ENCODE measurements around the gene RUNX1. TPM values are rescaled to one million over a fixed set of nuclear protein-coding genes. Genes with fewer than 3 reads are reported as not detected.
A peak's percentile ranks its signal among the peaks of the same experiment; 100 is the strongest.

RUNX1 gene
- total and polyA plus RNA-seq, 10 of the 15 experiments (the other 5 are each of a cell fraction or from before 2014, with no cell fraction given) = 0.90 to 15.2 (median 4.1) TPM

DNA sequence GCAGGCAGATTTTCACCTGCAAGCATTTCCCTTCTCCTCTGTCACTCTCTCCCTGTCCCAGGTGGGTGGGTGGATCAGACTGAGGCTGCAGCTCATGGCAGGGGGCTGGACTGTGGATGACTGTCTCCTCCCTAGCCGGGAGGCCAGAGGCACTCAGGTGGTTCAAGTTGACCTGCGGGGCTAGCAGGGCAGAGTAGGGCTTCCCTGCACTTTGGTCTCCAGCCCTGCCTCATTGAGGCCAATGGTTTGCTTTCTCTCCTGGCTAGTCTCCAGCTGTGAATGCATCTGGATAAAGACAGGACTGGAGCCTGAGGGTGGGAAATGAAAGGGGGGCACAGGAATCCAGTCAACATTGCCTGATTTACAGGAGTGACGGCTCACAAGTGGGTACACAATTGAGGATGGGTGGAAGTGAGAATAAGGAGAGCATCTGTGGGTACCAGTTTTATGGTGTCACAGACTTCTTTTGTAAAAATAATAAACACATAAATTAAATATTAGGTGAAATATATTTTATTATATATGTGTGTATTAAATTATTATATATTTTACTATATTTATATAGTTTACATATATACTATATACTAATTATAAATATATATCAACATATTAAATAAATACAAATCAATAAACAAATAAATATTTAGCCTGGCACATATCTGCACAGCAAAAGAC, 25.6 kb downstream of the RUNX1 start:
- Histone ChIP-seq H3K36me3 (ENCODE audit: control insufficient read depth in 2 of 2, insufficient read depth in 2 of 2, low read length in 1 of 2) (no peaks in the 10 kb centered on the region), H3K9ac (ENCODE audit: control insufficient read depth, insufficient read depth, low read length) (no peak overlapping the region), H3K79me2 (ENCODE audit: control insufficient read depth, insufficient read depth, low read length) (no peaks in the 10 kb centered on the region), H4K20me1 (ENCODE audit: control insufficient read depth, insufficient read depth) (no peaks in the 10 kb centered on the region), H3K4me2 (ENCODE audit: control insufficient read depth, insufficient read depth) (no peak overlapping the region), H3K4me3 (no peak overlapping the region), H3K27ac (ENCODE audit: control insufficient read depth, insufficient read depth) (no peak overlapping the region), H3K4me1 (ENCODE audit: control insufficient read depth, insufficient read depth, low read length) (peaks cover 25% of the 10 kb centered on the region), H2AFZ (ENCODE audit: control insufficient read depth, low read depth, low read length) (no peak overlapping the region), H3K9me3 (replicated peaks; ENCODE audit: control insufficient read depth, insufficient read depth, low read length) (no peaks in the 10 kb centered on the region; the same call in 2 of the 3 replicates), H3K27me3 (replicated peaks in 1 of 2; ENCODE audit: control insufficient read depth in 2 of 2, insufficient read depth in 2 of 2, low read length in 1 of 2) (no peaks in the 10 kb centered on the region; a peak in 1 of 4 replicates)
- FAIRE-seq (no peak), ATAC-seq (no peak), DNase-seq (ENCODE audit: low read depth, low spot score) (no peak)
- ChIA-PET POLR2A (no interaction called here), RAD21 (ENCODE audit: unreplicated experiment) (no interaction called here), SMC1A (ENCODE audit: uncharacterized antibody, unreplicated experiment) (interaction anchor here (1.0 kb wide), 1 partner anchor 19 kb away, joined by 3 read pairs; no protein-coding TSS in a partner anchor), CTCF (no interaction called here)
- TF ChIP-seq EED (IDR thresholded peaks at IDR 0.05; ENCODE audit: low read depth) = peak; percentile 45; the same call in 1 of the 2 replicates
- no peak for TF ChIP-seq MEF2A (IDR thresholded peaks at IDR 0.05; ENCODE audit: insufficient read depth, low read depth, low read length)
- in situ Hi-C loops (cut with MboI) (no loop called here), intact Hi-C loops (cut with micrococcal nuclease; ENCODE audit: unreplicated experiment) (no loop called here)
- BruUV-seq (replicated peaks) = no TSS peak
- WGBS (ENCODE audit: insufficient coverage, insufficient replicate concordance, low lambda C conversion rate, missing lambda C conversion rate) = 63% methylated on average over 3 of the region's 3 CpGs

DNA sequence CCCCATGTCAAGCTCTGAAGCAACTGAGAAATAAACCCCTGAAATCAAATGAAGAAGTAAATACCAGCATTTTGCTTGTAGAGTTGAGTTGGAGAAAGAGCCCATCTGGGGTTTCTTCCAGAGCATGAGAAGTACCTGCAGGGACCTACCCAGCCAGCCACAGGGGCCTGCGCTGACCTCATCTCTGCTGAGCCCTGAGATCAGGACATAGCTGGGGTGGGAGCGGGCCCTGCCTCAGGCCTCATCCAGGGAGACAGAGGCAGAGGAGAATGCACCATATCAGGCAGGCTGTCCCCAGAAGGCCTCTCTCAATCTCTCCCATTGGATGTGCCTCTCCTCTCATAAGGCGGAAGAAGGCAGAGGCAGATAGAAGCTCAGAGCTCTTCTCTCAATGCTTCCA, 27.6 kb downstream of the RUNX1 start:
- no peak overlapping the region for H2AFZ ChIP-seq (ENCODE audit: control insufficient read depth, low read depth, low read length)
- no peak overlapping the region for H3K9ac ChIP-seq (ENCODE audit: control insufficient read depth, insufficient read depth, low read length)
- in situ Hi-C loops (cut with MboI) (no loop called here), intact Hi-C loops (cut with micrococcal nuclease; ENCODE audit: unreplicated experiment) (no loop called here)
- H3K36me3 ChIP-seq (ENCODE audit: control insufficient read depth in 2 of 2, insufficient read depth in 2 of 2, low read length in 1 of 2) = no peaks in the 10 kb centered on the region
- no peak overlapping the region for H3K27ac ChIP-seq (ENCODE audit: control insufficient read depth, insufficient read depth)
- TF ChIP-seq SIX5 (IDR thresholded peaks at IDR 0.05; ENCODE audit: low read depth, low read length, severe bottlenecking) (no peak), RUNX3 (IDR thresholded peaks at IDR 0.05; ENCODE audit: low read length) (no peak), RBBP5 (conservative IDR thresholded peaks at IDR 0.05) (no peak), SMAD5 (IDR thresholded peaks at IDR 0.05; ENCODE audit: low read depth) (no peak), RFX5 (IDR thresholded peaks at IDR 0.05; ENCODE audit: low read depth, low read length) (no peak)
- ChIA-PET SMC1A (ENCODE audit: uncharacterized antibody, unreplicated experiment) (no interaction called here), CTCF (no interaction called here), RAD21 (ENCODE audit: unreplicated experiment) (no interaction called here), POLR2A (no interaction called here)
- no peak overlapping the region for H3K4me3 ChIP-seq
- 90% methylated on average over 3 of the region's 3 CpGs for WGBS (ENCODE audit: insufficient coverage, insufficient replicate concordance, low lambda C conversion rate, missing lambda C conversion rate)
- H3K27me3 ChIP-seq (replicated peaks in 1 of 2; ENCODE audit: control insufficient read depth in 2 of 2, insufficient read depth in 2 of 2, low read length in 1 of 2) = no peaks in the 10 kb centered on the region; a peak in 1 of 4 replicates
- ATAC-seq (no peak), FAIRE-seq (no peak), DNase-seq (ENCODE audit: low read depth, low spot score) (no peak)
- H3K4me1 ChIP-seq (ENCODE audit: control insufficient read depth, insufficient read depth, low read length) = peaks cover 11% of the 10 kb centered on the region
- no peaks in the 10 kb centered on the region for H3K79me2 ChIP-seq (ENCODE audit: control insufficient read depth, insufficient read depth, low read length)
- no peak overlapping the region for H3K4me2 ChIP-seq (ENCODE audit: control insufficient read depth, insufficient read depth)
- no TSS peak for BruUV-seq (replicated peaks)
- no peaks in the 10 kb centered on the region; the same call in 2 of the 3 replicates for H3K9me3 ChIP-seq (replicated peaks; ENCODE audit: control insufficient read depth, insufficient read depth, low read length)
- no peaks in the 10 kb centered on the region for H4K20me1 ChIP-seq (ENCODE audit: control insufficient read depth, insufficient read depth)

All from GM12878 (cell line).